IMR-90 (cell line): ENCODE measurements around the gene DHCR7. TPM values are rescaled to one million over a fixed set of nuclear protein-coding genes. Genes with fewer than 3 reads are reported as not detected.

Experiments used
- ATAC-seq: fragments of 200-7000 bp; cut with Tn5 transposase; 2 replicates; pipeline ENCODE4 v1.9.1; 2020; ENCODE audit warnings: low read depth, mild to moderate bottlenecking, moderate library complexity
- BruUV-seq: library from RNA; stranded (reverse); fragments of 400-500 nt; replicated peaks from 2 replicates; lab custom pipeline; 2021; lab: Mats Ljungman, UMichigan
- CTCF ChIA-PET: fragments of 300-600 bp; formaldehyde crosslinking; extraction: SDS; loops from one replicate; lab custom pipeline; 2021; ENCODE audit warnings: antibody characterized with exemption; lab: Yijun Ruan, JAX
- POLR2A ChIA-PET: fragments of 300-600 bp; sonication (Branson Sonifier 250); formaldehyde crosslinking; loops from one replicate; lab custom pipeline; 2022; ENCODE audit warnings: antibody characterized with exemption; ENCODE audit not compliant: unreplicated experiment; lab: Charles Lee
- DNase-seq: peaks from one replicate; pipeline ENCODE4 v3.0.0; 2013
- H2AFZ ChIP-seq: replicated peaks from 2 replicates; pipeline ENCODE3; 2013; ENCODE audit warnings: low read length, mild to moderate bottlenecking; ENCODE audit not compliant: poor library complexity
- H2AK5ac ChIP-seq: 2 replicates; pipeline ENCODE4 v1.6.1; 2013; ENCODE audit warnings: low read depth, low read length, inconsistent platforms
- H2AK9ac ChIP-seq: replicated peaks from 2 replicates; pipeline ENCODE3; 2013; ENCODE audit warnings: mild to moderate bottlenecking, low read depth, low read length, moderate library complexity; ENCODE audit not compliant: poor library complexity
- H2BK120ac ChIP-seq: 2 replicates; pipeline ENCODE4 v1.6.1; 2013; ENCODE audit warnings: low read depth, low read length, inconsistent platforms
- H2BK15ac ChIP-seq: 3 replicates; pipeline ENCODE4 v1.6.1; 2013; ENCODE audit warnings: low read depth, low read length, inconsistent platforms
- H2BK20ac ChIP-seq: 2 replicates; pipeline ENCODE4 v1.6.1; 2013; ENCODE audit warnings: low read depth, mild to moderate bottlenecking, inconsistent platforms, low read length, moderate library complexity
- H2BK5ac ChIP-seq: 2 replicates; pipeline ENCODE4 v1.6.1; 2013; ENCODE audit warnings: mild to moderate bottlenecking, low read depth, low read length, inconsistent platforms; ENCODE audit not compliant: poor library complexity, severe bottlenecking
- H3K14ac ChIP-seq: replicated peaks from 2 replicates; pipeline ENCODE4 v1.6.1; 2013; ENCODE audit warnings: low read depth, low read length, inconsistent platforms
- H3K18ac ChIP-seq: 2 replicates; pipeline ENCODE4 v1.6.1; 2013; ENCODE audit warnings: low read depth, low read length, control low read depth
- H3K23ac ChIP-seq: 2 replicates; pipeline ENCODE4 v1.6.1; 2013; ENCODE audit warnings: low read depth, low read length, inconsistent platforms
- H3K27ac ChIP-seq: 2 replicates; pipeline ENCODE4 v1.5.1; 2013; ENCODE audit warnings: mild to moderate bottlenecking, control low read depth, low read length; ENCODE audit not compliant: insufficient read depth
- H3K27me3 ChIP-seq: 2 replicates; pipeline ENCODE4 v1.6.1; 2013; ENCODE audit warnings: low read length; ENCODE audit not compliant: control insufficient read depth, insufficient read depth
- H3K36me3 ChIP-seq: 2 replicates; pipeline ENCODE4 v1.6.1; 2013; ENCODE audit warnings: low read length, mixed read lengths; ENCODE audit not compliant: control insufficient read depth, insufficient read depth
- H3K4ac ChIP-seq: 2 replicates; pipeline ENCODE4 v1.6.1; 2013; ENCODE audit warnings: low read depth, low read length, inconsistent platforms
- H3K4me1 ChIP-seq: 2 replicates; pipeline ENCODE4 v1.6.1; 2013; ENCODE audit warnings: low read length, mixed read lengths; ENCODE audit not compliant: control insufficient read depth, insufficient read depth
- H3K4me2 ChIP-seq: 2 replicates; pipeline ENCODE4 v1.6.1; 2013; ENCODE audit warnings: low read depth, mild to moderate bottlenecking, control low read depth, low read length, moderate library complexity
- H3K4me3 ChIP-seq: 2 replicates; pipeline ENCODE4 v1.5.1; 2013; ENCODE audit warnings: low read depth, mild to moderate bottlenecking, control low read depth, low read length, moderate library complexity; ENCODE audit not compliant: insufficient read depth
- H3K56ac ChIP-seq: 2 replicates; pipeline ENCODE4 v1.6.1; 2013; ENCODE audit warnings: low read length, inconsistent platforms; ENCODE audit not compliant: insufficient read depth; ENCODE audit errors: extremely low read depth
- H3K79me1 ChIP-seq, 2 experiments: 2 replicates each; pipeline ENCODE4 v1.6.1; 2013; ENCODE audit warnings: low read length in 2 of 2, inconsistent platforms in 1 of 2, low read depth in 1 of 2
- H3K9ac ChIP-seq: 2 replicates; pipeline ENCODE4 v1.6.1; 2013; ENCODE audit warnings: low read depth, low read length, control low read depth
- H3K9me1 ChIP-seq: 2 replicates; pipeline ENCODE4 v1.6.1; 2013; ENCODE audit warnings: low read length, inconsistent platforms; ENCODE audit not compliant: insufficient read depth
- H3K9me3 ChIP-seq: 2 replicates; pipeline ENCODE4 v1.6.1; 2013; ENCODE audit warnings: low read length; ENCODE audit not compliant: control insufficient read depth, insufficient read depth
- H4K20me1 ChIP-seq: 2 replicates; pipeline ENCODE4 v1.6.1; 2013; ENCODE audit warnings: low read length, inconsistent platforms; ENCODE audit not compliant: insufficient read depth
- H4K5ac ChIP-seq: 2 replicates; pipeline ENCODE4 v1.6.1; 2013; ENCODE audit warnings: mild to moderate bottlenecking, low read depth, low read length, control low read depth
- H4K8ac ChIP-seq, 2 experiments: 2 replicates each; pipeline ENCODE4 v1.6.1; 2013; ENCODE audit warnings: low read depth in 2 of 2, low read length in 2 of 2, control low read depth in 1 of 2, inconsistent platforms in 1 of 2
- H4K91ac ChIP-seq: 2 replicates; pipeline ENCODE4 v1.6.1; 2013; ENCODE audit warnings: low read depth, low read length, inconsistent platforms; ENCODE audit not compliant: insufficient read depth
- BHLHE40 ChIP-seq: fragments of 150-350 bp; IDR thresholded peaks from 2 replicates; pipeline ENCODE4 v1.6.1; 2016; ENCODE audit warnings: mild to moderate bottlenecking, low read depth, low read length
- CEBPB ChIP-seq: IDR thresholded peaks from 2 replicates; pipeline ENCODE4 v1.6.1; 2012; ENCODE audit warnings: low read depth, low read length, improper control_type of control experiment
- CHD1 ChIP-seq: IDR thresholded peaks from 2 replicates; pipeline ENCODE4 v1.6.1; 2012; ENCODE audit warnings: low read depth, low read length, improper control_type of control experiment
- FOS ChIP-seq: fragments of 150-350 bp; IDR thresholded peaks from 2 replicates; pipeline ENCODE4 v1.6.1; 2016; ENCODE audit warnings: low read depth, low read length
- MAFK ChIP-seq: IDR thresholded peaks from 2 replicates; pipeline ENCODE4 v1.6.1; 2012; ENCODE audit warnings: low read depth, low read length, improper control_type of control experiment
- MAZ ChIP-seq: IDR thresholded peaks from 2 replicates; pipeline ENCODE4 v1.6.1; 2012; ENCODE audit warnings: low read depth, mild to moderate bottlenecking, low read length, improper control_type of control experiment, moderate library complexity, borderline replicate concordance
- RAD21 ChIP-seq: IDR thresholded peaks from 2 replicates; pipeline ENCODE4 v1.6.1; 2012; ENCODE audit warnings: low read length, improper control_type of control experiment
- RFX5 ChIP-seq: IDR thresholded peaks from 2 replicates; pipeline ENCODE4 v1.8.0; 2012; ENCODE audit warnings: low read depth, mild to moderate bottlenecking, low read length, moderate library complexity
- WGBS, 2 experiments: methylation state at CpG; one replicate each; pipeline versions ENCODE4 v1.1.5 to v1.1.7; 2013; ENCODE audit warnings: missing lambda C conversion rate in 2 of 2; ENCODE audit not compliant: insufficient read length in 1 of 2; ENCODE audit errors: extremely low coverage in 2 of 2; 5-methylcytosine and 5-hydroxymethylcytosine counted together
- dilution Hi-C: fragments of 300-500 bp; cut with HindIII; formaldehyde crosslinking; loops from one replicate; pipeline ENCODE4 v1.14.3; 2018; ENCODE audit warnings: low sequenced_read_pairs; ENCODE audit not compliant: unreplicated experiment
- in situ Hi-C: fragments of 300-500 bp; cut with MboI; formaldehyde crosslinking; loops from 3 replicates; pipeline ENCODE4 v1.14.3; 2019; ENCODE audit warnings: low sequenced_read_pairs, inconsistent platforms, mixed read lengths
- intact Hi-C: fragments of 100-400 bp; cut with micrococcal nuclease; formaldehyde crosslinking; loops from 2 replicates; pipeline ENCODE4 v1.10.0; 2022
- polyA plus RNA-seq, 3 experiments: library from polyadenylated mRNA; depleted of rRNA; stranded (reverse); fragments of >200 nt; gene quantifications; 2 replicates each; pipeline ENCODE4 v1.2.3, GENCODE V29; 2012; ENCODE audit warnings: low replicate concordance in 1 of 3
- total RNA-seq: library from RNA; depleted of rRNA; stranded (reverse); fragments of >200 nt; gene quantifications from 2 replicates; pipeline ENCODE4 v1.2.3, GENCODE V29; 2012
- TF ChIP-seq, protein P1 (sequence below): fragments of 150-350 bp; IDR thresholded peaks from 2 replicates; pipeline ENCODE4 v1.6.1; 2016; ENCODE audit warnings: low read depth, mild to moderate bottlenecking, low read length, moderate library complexity, borderline replicate concordance
- TF ChIP-seq, protein P2 (sequence below): conservative IDR thresholded peaks from 2 replicates; pipeline ENCODE4 v1.5.1; 2012; ENCODE audit warnings: mild to moderate bottlenecking, low read depth, low read length, improper control_type of control experiment

The DHCR7 gene
- total and polyA plus RNA-seq, 2 of the 4 experiments (the other 2 are of a cell fraction), result 22.0 to 43.3 TPM

GRCh38 chr11:71458146-71459070 is 10.2 kb upstream of the DHCR7 start:
- H3K27me3 ChIP-seq, result no peaks in the 10 kb centered on the region
- no peak overlapping the region for H3K4me2 ChIP-seq
- H2BK5ac ChIP-seq, result no peak overlapping the region
- H3K9me1 ChIP-seq, result no peaks in the 10 kb centered on the region; the same call in 1 of the 2 replicates
- in situ Hi-C loops (no loop called here), intact Hi-C loops (no loop called here), dilution Hi-C loops (no loop called here)
- no peak overlapping the region for H3K4ac ChIP-seq
- H3K4me1 ChIP-seq, result peaks cover 3% of the 10 kb centered on the region; the same call in 1 of the 2 replicates
- peaks cover 29 to 34% of the 10 kb centered on the region in 2 experiments for H3K79me1 ChIP-seq
- no peak overlapping the region for H2BK20ac ChIP-seq
- no peak overlapping the region for H2BK120ac ChIP-seq
- H3K56ac ChIP-seq, result no peak overlapping the region
- no peak overlapping the region for H3K4me3 ChIP-seq
- H4K20me1 ChIP-seq, result peaks cover 6% of the 10 kb centered on the region; the same call in 1 of the 2 replicates
- no peak overlapping the region for H3K14ac ChIP-seq
- TF ChIP-seq RAD21, result no peak
- no peak for TF ChIP-seq MAZ
- TF ChIP-seq FOS, result no peak
- TF ChIP-seq RFX5, result no peak
- TF ChIP-seq BHLHE40, result no peak
- TF ChIP-seq MAFK, result no peak
- no peak for TF ChIP-seq CHD1
- TF ChIP-seq, protein P1, sequence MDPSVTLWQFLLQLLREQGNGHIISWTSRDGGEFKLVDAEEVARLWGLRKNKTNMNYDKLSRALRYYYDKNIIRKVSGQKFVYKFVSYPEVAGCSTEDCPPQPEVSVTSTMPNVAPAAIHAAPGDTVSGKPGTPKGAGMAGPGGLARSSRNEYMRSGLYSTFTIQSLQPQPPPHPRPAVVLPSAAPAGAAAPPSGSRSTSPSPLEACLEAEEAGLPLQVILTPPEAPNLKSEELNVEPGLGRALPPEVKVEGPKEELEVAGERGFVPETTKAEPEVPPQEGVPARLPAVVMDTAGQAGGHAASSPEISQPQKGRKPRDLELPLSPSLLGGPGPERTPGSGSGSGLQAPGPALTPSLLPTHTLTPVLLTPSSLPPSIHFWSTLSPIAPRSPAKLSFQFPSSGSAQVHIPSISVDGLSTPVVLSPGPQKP, result no peak
- TF ChIP-seq, protein P2, sequence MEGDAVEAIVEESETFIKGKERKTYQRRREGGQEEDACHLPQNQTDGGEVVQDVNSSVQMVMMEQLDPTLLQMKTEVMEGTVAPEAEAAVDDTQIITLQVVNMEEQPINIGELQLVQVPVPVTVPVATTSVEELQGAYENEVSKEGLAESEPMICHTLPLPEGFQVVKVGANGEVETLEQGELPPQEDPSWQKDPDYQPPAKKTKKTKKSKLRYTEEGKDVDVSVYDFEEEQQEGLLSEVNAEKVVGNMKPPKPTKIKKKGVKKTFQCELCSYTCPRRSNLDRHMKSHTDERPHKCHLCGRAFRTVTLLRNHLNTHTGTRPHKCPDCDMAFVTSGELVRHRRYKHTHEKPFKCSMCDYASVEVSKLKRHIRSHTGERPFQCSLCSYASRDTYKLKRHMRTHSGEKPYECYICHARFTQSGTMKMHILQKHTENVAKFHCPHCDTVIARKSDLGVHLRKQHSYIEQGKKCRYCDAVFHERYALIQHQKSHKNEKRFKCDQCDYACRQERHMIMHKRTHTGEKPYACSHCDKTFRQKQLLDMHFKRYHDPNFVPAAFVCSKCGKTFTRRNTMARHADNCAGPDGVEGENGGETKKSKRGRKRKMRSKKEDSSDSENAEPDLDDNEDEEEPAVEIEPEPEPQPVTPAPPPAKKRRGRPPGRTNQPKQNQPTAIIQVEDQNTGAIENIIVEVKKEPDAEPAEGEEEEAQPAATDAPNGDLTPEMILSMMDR, result no peak
- TF ChIP-seq CEBPB, result no peak
- no peak overlapping the region for H3K18ac ChIP-seq
- H2AK5ac ChIP-seq, result no peak overlapping the region
- no peaks in the 10 kb centered on the region for H3K9me3 ChIP-seq
- CTCF ChIA-PET, result no interaction called here
- WGBS, 2 experiments, result 92% methylated on average over 16 of the region's 26 CpGs; no CpG with 5 or more reads in 1 of the 2 experiments
- no peak overlapping the region for H3K27ac ChIP-seq
- H3K23ac ChIP-seq, result no peak overlapping the region
- no peak overlapping the region for H2AK9ac ChIP-seq
- DNase-seq (no peak), ATAC-seq (no peak)
- POLR2A ChIA-PET, result no interaction called here
- BruUV-seq, result no TSS peak
- H2BK15ac ChIP-seq, result no peak overlapping the region
- no peak overlapping the region for H2AFZ ChIP-seq
- no peak overlapping the region for H3K9ac ChIP-seq
- no peak overlapping the region for H4K8ac ChIP-seq
- no peak overlapping the region for H4K5ac ChIP-seq
- no peak overlapping the region for H4K91ac ChIP-seq
- peaks cover 56% of the 10 kb centered on the region for H3K36me3 ChIP-seq
